ENCODE data around the gene MATN1. TPM values are rescaled to one million over a fixed set of nuclear protein-coding genes. Genes with fewer than 3 reads are reported as not detected.

Gene MATN1
- total RNA-seq, 2 experiments from 2014 or later: 0.28 to 0.42 TPM

DNA sequence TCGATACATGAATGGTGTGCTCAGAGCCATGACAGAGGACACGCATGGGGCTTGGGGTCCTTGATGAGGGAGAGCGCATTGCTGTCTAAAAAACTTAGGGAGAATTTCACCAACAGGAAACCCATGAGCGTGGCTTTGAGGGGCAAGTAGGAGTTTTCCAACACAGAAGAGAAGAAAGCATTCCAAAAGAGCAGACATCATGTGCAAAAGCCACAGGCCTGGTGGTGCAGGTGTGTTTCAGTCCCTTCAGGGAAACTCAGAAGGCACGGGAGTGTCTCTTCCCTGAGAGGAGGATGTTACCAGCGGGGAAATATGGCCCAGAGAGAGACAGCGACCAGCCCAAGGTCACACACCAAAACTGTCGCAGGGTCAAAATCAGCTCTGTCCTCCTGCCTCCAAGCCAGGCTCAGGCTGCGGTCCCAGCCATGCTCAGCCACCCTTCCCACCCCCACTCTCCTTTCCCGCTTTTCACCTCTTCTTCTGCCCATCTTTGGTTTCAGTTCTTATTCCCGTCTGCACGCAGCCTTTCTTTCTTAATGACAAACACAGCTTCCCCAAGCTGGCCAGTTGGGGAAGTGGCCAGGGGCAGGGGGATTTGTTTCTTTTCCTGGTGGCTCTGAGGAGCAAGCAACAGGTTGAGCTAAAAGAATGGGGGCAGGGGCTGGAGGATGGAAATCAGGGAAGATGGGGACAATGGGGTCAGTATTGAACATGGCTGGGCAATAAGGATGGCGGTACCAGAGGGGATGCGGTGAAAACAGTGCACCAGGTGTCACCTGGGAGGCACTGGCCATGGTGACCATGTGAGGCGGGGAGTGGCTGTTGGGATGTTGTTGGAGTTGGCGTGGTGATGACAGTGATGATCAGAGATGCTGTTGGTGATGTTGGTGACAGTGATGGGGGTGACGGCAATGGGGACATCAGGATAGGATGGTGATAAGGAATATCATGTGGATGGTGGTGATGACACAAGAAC, 23.9 kb upstream of the MATN1 start:
- no peak for DNase-seq (ENCODE audit: low spot score)
- Histone ChIP-seq H4K20me1 (ENCODE audit: insufficient read depth, low read length) (peaks cover 6% of the 10 kb centered on the region; the same call in 1 of the 2 replicates), H3K4me3 (ENCODE audit: low read depth, low read length, poor library complexity, severe bottlenecking) (no peak overlapping the region), H3K4me1 (ENCODE audit: insufficient read depth, low read length, poor library complexity, severe bottlenecking) (peaks cover 100% of the 10 kb centered on the region), H3K4me2 (ENCODE audit: low read length) (peak overlapping the region; percentile 70), H3K9me2 (ENCODE audit: insufficient read depth, low read length) (no peaks in the 10 kb centered on the region), H2AFZ (ENCODE audit: low read length) (no peak overlapping the region), H3K27ac (ENCODE audit: low read depth, low read length, poor library complexity, severe bottlenecking) (no peak overlapping the region), H3K36me3 (ENCODE audit: insufficient read depth, low read length) (no peaks in the 10 kb centered on the region), H3K79me2 (ENCODE audit: insufficient read depth, low read depth, low read length) (peaks cover 2% of the 10 kb centered on the region; the same call in 1 of the 2 replicates), H3K9me3 (ENCODE audit: low read length) (no peaks in the 10 kb centered on the region)
- no TSS peak for BruUV-seq (replicated peaks)
- ChIA-PET POLR2A (interaction anchor here (0.6 to 2.5 kb wide), 5 partner anchors 11 to 278 kb away, joined by 3 to 12 read pairs (median 3); partner anchors contain the start of gene LAPTM5), CTCF (ENCODE audit: unreplicated experiment) (interaction anchor here (0.7 kb wide), 1 partner anchor 15 kb away, joined by 3 read pairs; no protein-coding TSS in a partner anchor)
- TF ChIP-seq CTCF (conservative IDR thresholded peaks at IDR 0.05; ENCODE audit: low read length): no peak
- TF ChIP-seq EZH2phosphoT487 (IDR thresholded peaks at IDR 0.05; ENCODE audit: borderline replicate concordance, low read depth, low read length): no peak
- intact Hi-C loops (cut with micrococcal nuclease; ENCODE audit: unreplicated experiment): no loop called here

DNA sequence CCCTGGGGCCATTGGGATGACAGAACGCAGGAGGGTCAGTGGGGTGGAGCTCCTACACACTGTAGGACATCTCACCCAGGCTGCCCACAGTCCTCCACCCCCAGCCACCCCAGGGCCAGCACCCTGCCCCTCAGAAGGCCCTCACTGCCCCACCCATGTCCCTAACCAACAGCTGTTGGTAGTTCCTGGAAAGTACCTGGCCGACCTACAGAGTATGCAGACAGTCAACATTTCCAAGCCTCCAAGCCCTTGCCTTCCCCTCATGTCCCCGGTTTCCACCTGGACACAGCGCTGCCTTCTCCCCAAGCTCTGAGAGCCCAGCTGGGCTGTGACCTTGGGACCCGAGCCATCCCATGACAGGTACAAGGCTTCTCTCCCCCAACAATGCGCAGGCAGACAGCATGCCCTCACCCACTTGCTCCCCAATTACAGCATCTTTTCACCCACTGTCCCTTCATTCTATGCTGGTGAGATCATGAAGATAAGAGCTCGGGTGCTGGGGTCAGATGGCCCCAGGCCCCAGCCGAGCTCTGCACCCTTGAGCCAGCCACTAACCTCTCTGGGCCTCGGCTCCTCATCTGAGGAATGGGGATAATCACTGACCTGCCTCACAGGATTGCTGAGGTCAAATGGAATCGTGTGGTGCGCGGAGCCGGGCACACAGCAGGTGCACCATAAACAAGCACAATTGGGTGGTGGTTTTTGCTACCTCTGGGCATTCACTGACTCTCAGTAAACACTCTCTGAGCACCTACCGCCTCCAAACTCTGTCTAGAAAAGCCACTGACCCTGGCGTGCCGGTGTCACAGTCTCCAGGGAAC, 23.0 kb upstream of the MATN1 start:
- H3K9me2 ChIP-seq (ENCODE audit: insufficient read depth, low read length): no peaks in the 10 kb centered on the region
- H3K36me3 ChIP-seq (ENCODE audit: insufficient read depth, low read length): no peaks in the 10 kb centered on the region
- peaks cover 100% of the 10 kb centered on the region for H3K4me1 ChIP-seq (ENCODE audit: insufficient read depth, low read length, poor library complexity, severe bottlenecking)
- no peak overlapping the region for H2AFZ ChIP-seq (ENCODE audit: low read length)
- no peaks in the 10 kb centered on the region; the same call in 1 of the 2 replicates for H3K79me2 ChIP-seq (ENCODE audit: insufficient read depth, low read depth, low read length)
- ChIA-PET POLR2A (interaction anchor here (0.7 to 4.7 kb wide), 3 partner anchors 9 to 26 kb away, joined by 3 to 55 read pairs (median 3); no protein-coding TSS in a partner anchor), CTCF (ENCODE audit: unreplicated experiment) (interaction anchor here (0.6 kb wide), 1 partner anchor 30 kb away, joined by 4 read pairs; no protein-coding TSS in a partner anchor)
- H4K20me1 ChIP-seq (ENCODE audit: insufficient read depth, low read length): peaks cover 6% of the 10 kb centered on the region; the same call in 1 of the 2 replicates
- TF ChIP-seq CTCF (conservative IDR thresholded peaks at IDR 0.05; ENCODE audit: low read length): no peak
- no peak for TF ChIP-seq EZH2phosphoT487 (IDR thresholded peaks at IDR 0.05; ENCODE audit: borderline replicate concordance, low read depth, low read length)
- H3K9me3 ChIP-seq (ENCODE audit: low read length): no peaks in the 10 kb centered on the region
- no peak for DNase-seq (ENCODE audit: low spot score)
- intact Hi-C loops (cut with micrococcal nuclease; ENCODE audit: unreplicated experiment): no loop called here
- no peak overlapping the region for H3K27ac ChIP-seq (ENCODE audit: low read depth, low read length, poor library complexity, severe bottlenecking)
- peak overlapping the region; percentile 70 for H3K4me2 ChIP-seq (ENCODE audit: low read length)
- no TSS peak for BruUV-seq (replicated peaks)
- H3K4me3 ChIP-seq (ENCODE audit: low read depth, low read length, poor library complexity, severe bottlenecking): no peak overlapping the region

Measured in OCI-LY7 (cell line).